Prostate gland (tissue), 2 donors: ENCODE results near the gene CDH24.

Experiments
- POLR2A ChIP-seq: fragments of 450-650 bp; IDR thresholded peaks from one replicate; pipeline ENCODE4 v1.6.1; 2016; ENCODE audit warnings: antibody characterized with exemption, mild to moderate bottlenecking
- POLR2AphosphoS5 ChIP-seq: sonication (generic); formaldehyde crosslinking; IDR thresholded peaks from one replicate; pipeline ENCODE4 v1.6.1; 2017; ENCODE audit warnings: antibody characterized with exemption
- TF ChIP-seq, protein P1 (sequence below), 4 experiments: fragments of 200-600 bp in 2 of 4; fragments of 450-650 bp in 2 of 4; sonication (generic) in 2 of 4; IDR thresholded peaks; 1 replicate in 3 of 4; 2 replicates in 1 of 4; pipeline ENCODE4 v1.5.1; 2016 to 2019; ENCODE audit warnings: antibody characterized with exemption in 4 of 4, mild to moderate bottlenecking in 2 of 4, moderate library complexity in 2 of 4

DNA sequence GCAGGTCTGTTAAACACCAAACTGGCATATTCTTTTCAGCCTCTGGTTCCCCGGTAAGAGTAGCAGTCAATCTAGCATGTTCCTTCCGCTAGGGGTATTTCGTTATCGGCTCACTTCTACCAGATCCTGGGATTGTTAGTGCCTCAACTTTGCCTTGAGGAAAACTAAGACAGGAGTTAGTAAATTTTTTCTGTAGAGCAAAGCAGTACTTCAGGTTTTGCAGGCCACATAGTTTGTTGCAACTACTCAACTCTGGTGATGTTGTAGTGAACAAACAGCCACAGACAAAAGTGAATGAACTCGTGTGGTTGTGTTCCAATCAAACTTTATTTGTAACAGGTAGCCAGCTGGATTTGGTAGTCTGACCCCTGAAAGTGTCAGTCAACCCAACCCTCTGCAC is 6.3 kb upstream of the CDH24 start:
- TF ChIP-seq, protein P1, sequence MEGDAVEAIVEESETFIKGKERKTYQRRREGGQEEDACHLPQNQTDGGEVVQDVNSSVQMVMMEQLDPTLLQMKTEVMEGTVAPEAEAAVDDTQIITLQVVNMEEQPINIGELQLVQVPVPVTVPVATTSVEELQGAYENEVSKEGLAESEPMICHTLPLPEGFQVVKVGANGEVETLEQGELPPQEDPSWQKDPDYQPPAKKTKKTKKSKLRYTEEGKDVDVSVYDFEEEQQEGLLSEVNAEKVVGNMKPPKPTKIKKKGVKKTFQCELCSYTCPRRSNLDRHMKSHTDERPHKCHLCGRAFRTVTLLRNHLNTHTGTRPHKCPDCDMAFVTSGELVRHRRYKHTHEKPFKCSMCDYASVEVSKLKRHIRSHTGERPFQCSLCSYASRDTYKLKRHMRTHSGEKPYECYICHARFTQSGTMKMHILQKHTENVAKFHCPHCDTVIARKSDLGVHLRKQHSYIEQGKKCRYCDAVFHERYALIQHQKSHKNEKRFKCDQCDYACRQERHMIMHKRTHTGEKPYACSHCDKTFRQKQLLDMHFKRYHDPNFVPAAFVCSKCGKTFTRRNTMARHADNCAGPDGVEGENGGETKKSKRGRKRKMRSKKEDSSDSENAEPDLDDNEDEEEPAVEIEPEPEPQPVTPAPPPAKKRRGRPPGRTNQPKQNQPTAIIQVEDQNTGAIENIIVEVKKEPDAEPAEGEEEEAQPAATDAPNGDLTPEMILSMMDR (IDR thresholded peaks at IDR 0.05), result no peak
- no peak for TF ChIP-seq POLR2AphosphoS5
- no peak for TF ChIP-seq POLR2A
